CD4-positive, alpha-beta memory T cell (primary cell): ENCODE data around the gene ZNF799. TPM values are rescaled to one million over a fixed set of nuclear protein-coding genes. Genes with fewer than 3 reads are reported as not detected.

Experiments
- polyA plus RNA-seq, 2 donors: library from polyadenylated mRNA; unstranded; fragments of 300-500 nt; fragmentation: Illumina TruSeq; gene quantifications; one replicate each; pipeline ENCODE4 v1.2.3, GENCODE V29; 2021
- total RNA-seq, 2 experiments: library from RNA; stranded (reverse); gene quantifications; one replicate each; pipeline ENCODE4 v1.2.3, GENCODE V29; 2021

Gene ZNF799
- total and polyA plus RNA-seq, 4 experiments from 2014 or later = 6.3 to 10.3 (median 8.3) TPM

Other genes starting within 250 kb of the ZNF799 start
- 1 to 10 TPM; 2.1 to 2.6 TPM for gene ZNF625, start 244.5 kb downstream of the ZNF799 start, total RNA-seq
- gene ZNF625, start 244.5 kb downstream of the ZNF799 start, polyA plus RNA-seq = under 1 TPM in 1 of 2 donors, not detected in 1; 0.52 TPM
- gene ZNF136, start 238.2 kb downstream of the ZNF799 start, total RNA-seq = 10 to 100 TPM; 26.9 to 32.8 TPM
- 10 to 100 TPM; 17.0 to 18.5 TPM for gene ZNF136, start 238.2 kb downstream of the ZNF799 start, polyA plus RNA-seq
- gene ZNF44, start 106.4 kb downstream of the ZNF799 start, total RNA-seq = 10 to 100 TPM; 62.2 TPM
- 10 to 100 TPM; 27.9 to 43.9 TPM for gene ZNF44, start 106.4 kb downstream of the ZNF799 start, polyA plus RNA-seq
- gene ZNF563, start 67.6 kb downstream of the ZNF799 start, total RNA-seq = 10 to 100 TPM; 15.0 to 15.6 TPM
- gene ZNF563, start 67.6 kb downstream of the ZNF799 start, polyA plus RNA-seq = 1 to 10 TPM; 5.4 to 6.9 TPM
- gene ZNF442, start 35.6 kb downstream of the ZNF799 start, total RNA-seq = 1 to 10 TPM; 2.5 to 3.8 TPM
- gene ZNF442, start 35.6 kb downstream of the ZNF799 start, polyA plus RNA-seq = 1 to 10 TPM in 1 of 2 donors, under 1 TPM in 1; 0.75 to 1.4 TPM
- gene ZNF443, start 39.8 kb upstream of the ZNF799 start, total RNA-seq = 10 to 100 TPM in 1 of 2 experiments, 1 to 10 TPM in 1; 9.9 to 10.3 TPM
- gene ZNF443, start 39.8 kb upstream of the ZNF799 start, polyA plus RNA-seq = 1 to 10 TPM; 1.9 to 4.2 TPM
- gene ZNF709, start 83.5 kb upstream of the ZNF799 start, total RNA-seq = 1 to 10 TPM; 7.1 to 9.6 TPM
- gene ZNF709, start 83.5 kb upstream of the ZNF799 start, polyA plus RNA-seq = 1 to 10 TPM; 1.1 to 2.3 TPM
- 10 to 100 TPM; 29.2 to 30.6 TPM for gene ZNF564, start 150.2 kb upstream of the ZNF799 start, total RNA-seq
- gene ZNF564, start 150.2 kb upstream of the ZNF799 start, polyA plus RNA-seq = 10 to 100 TPM; 11.2 to 15.3 TPM
- 10 to 100 TPM; 10.6 to 11.8 TPM for gene ZNF490, start 209.5 kb upstream of the ZNF799 start, total RNA-seq
- gene ZNF490, start 209.5 kb upstream of the ZNF799 start, polyA plus RNA-seq = 1 to 10 TPM; 2.2 to 4.3 TPM
- 10 to 100 TPM; 46.0 to 46.3 TPM for gene ZNF791, start 209.6 kb upstream of the ZNF799 start, total RNA-seq
- 10 to 100 TPM; 11.5 to 17.2 TPM for gene ZNF791, start 209.6 kb upstream of the ZNF799 start, polyA plus RNA-seq